ENCODE measurements around the gene EDA.

Gene EDA

GRCh38 chrX:69626129-69626528 lies 10.2 kb downstream of the EDA start:
- no peak for TF ChIP-seq REST (IDR thresholded peaks at IDR 0.05; ENCODE audit: low read depth)
- TF ChIP-seq EGR1 (IDR thresholded peaks at IDR 0.05) = no peak
- TF ChIP-seq NFIC (IDR thresholded peaks at IDR 0.05) = no peak
- no peak for TF ChIP-seq TEAD4 (IDR thresholded peaks at IDR 0.05)
- no peak for TF ChIP-seq CREB1 (IDR thresholded peaks at IDR 0.05; ENCODE audit: low read depth)
- no peak for TF ChIP-seq TCF12 (IDR thresholded peaks at IDR 0.05; ENCODE audit: low read depth)
- no peak for TF ChIP-seq RAD21 (IDR thresholded peaks at IDR 0.05; ENCODE audit: low read depth)
- TF ChIP-seq FOXM1 (IDR thresholded peaks at IDR 0.05; ENCODE audit: borderline replicate concordance, low read depth) = no peak
- TF ChIP-seq EP300 (IDR thresholded peaks at IDR 0.05; ENCODE audit: borderline replicate concordance) = no peak

- no peak for TF ChIP-seq NFIC (IDR thresholded peaks at IDR 0.05)
- no peak for TF ChIP-seq TAF1 (IDR thresholded peaks at IDR 0.05; ENCODE audit: low read depth)
- no peak for TF ChIP-seq EP300 (IDR thresholded peaks at IDR 0.05; ENCODE audit: borderline replicate concordance)
- no peak for TF ChIP-seq EGR1 (IDR thresholded peaks at IDR 0.05)
- TF ChIP-seq TEAD4 (IDR thresholded peaks at IDR 0.05) = no peak
- no peak for TF ChIP-seq CEBPB (IDR thresholded peaks at IDR 0.05)
- no peak for TF ChIP-seq REST (IDR thresholded peaks at IDR 0.05; ENCODE audit: low read depth)
- TF ChIP-seq USF1 (IDR thresholded peaks at IDR 0.05) = no peak
- TF ChIP-seq MAX (IDR thresholded peaks at IDR 0.05) = no peak
- no peak for TF ChIP-seq YY1 (IDR thresholded peaks at IDR 0.05; ENCODE audit: low read depth)
- no peak for TF ChIP-seq FOXM1 (IDR thresholded peaks at IDR 0.05; ENCODE audit: borderline replicate concordance, low read depth)
- no peak for TF ChIP-seq TCF12 (IDR thresholded peaks at IDR 0.05; ENCODE audit: low read depth)
- no peak for TF ChIP-seq RAD21 (IDR thresholded peaks at IDR 0.05; ENCODE audit: low read depth)
Observed at GRCh38 chrX:69627744-69628143, 11.8 kb downstream of the EDA start.

GRCh38 chrX:69630147-69630546 lies 14.2 kb downstream of the EDA start:
- TF ChIP-seq EP300 (IDR thresholded peaks at IDR 0.05; ENCODE audit: borderline replicate concordance) (no peak), ZBTB7A (IDR thresholded peaks at IDR 0.05; ENCODE audit: low read depth) (no peak), FOXM1 (IDR thresholded peaks at IDR 0.05; ENCODE audit: borderline replicate concordance, low read depth) (no peak)

GRCh38 chrX:69664693-69665092 lies 48.8 kb downstream of the EDA start:
- TF ChIP-seq FOXM1 (IDR thresholded peaks at IDR 0.05; ENCODE audit: borderline replicate concordance, low read depth) = no peak
- TF ChIP-seq REST (IDR thresholded peaks at IDR 0.05; ENCODE audit: low read depth) = no peak
- TF ChIP-seq CEBPB (IDR thresholded peaks at IDR 0.05) = no peak
- TF ChIP-seq TCF12 (IDR thresholded peaks at IDR 0.05; ENCODE audit: low read depth) = no peak
- TF ChIP-seq CREB1 (IDR thresholded peaks at IDR 0.05; ENCODE audit: low read depth) = no peak
- TF ChIP-seq TEAD4 (IDR thresholded peaks at IDR 0.05) = no peak
- TF ChIP-seq RAD21 (IDR thresholded peaks at IDR 0.05; ENCODE audit: low read depth) = no peak
- TF ChIP-seq TAF1 (IDR thresholded peaks at IDR 0.05; ENCODE audit: low read depth) = no peak
- no peak for TF ChIP-seq EGR1 (IDR thresholded peaks at IDR 0.05)
- TF ChIP-seq USF1 (IDR thresholded peaks at IDR 0.05) = no peak
- TF ChIP-seq YY1 (IDR thresholded peaks at IDR 0.05; ENCODE audit: low read depth) = no peak
- no peak for TF ChIP-seq MAX (IDR thresholded peaks at IDR 0.05)
- no peak for TF ChIP-seq NFIC (IDR thresholded peaks at IDR 0.05)
- no peak for TF ChIP-seq ZBTB7A (IDR thresholded peaks at IDR 0.05; ENCODE audit: low read depth)
- TF ChIP-seq EP300 (IDR thresholded peaks at IDR 0.05; ENCODE audit: borderline replicate concordance) = no peak
